Measurements from ENCODE around the gene CAV1.

The CAV1 gene

DNA sequence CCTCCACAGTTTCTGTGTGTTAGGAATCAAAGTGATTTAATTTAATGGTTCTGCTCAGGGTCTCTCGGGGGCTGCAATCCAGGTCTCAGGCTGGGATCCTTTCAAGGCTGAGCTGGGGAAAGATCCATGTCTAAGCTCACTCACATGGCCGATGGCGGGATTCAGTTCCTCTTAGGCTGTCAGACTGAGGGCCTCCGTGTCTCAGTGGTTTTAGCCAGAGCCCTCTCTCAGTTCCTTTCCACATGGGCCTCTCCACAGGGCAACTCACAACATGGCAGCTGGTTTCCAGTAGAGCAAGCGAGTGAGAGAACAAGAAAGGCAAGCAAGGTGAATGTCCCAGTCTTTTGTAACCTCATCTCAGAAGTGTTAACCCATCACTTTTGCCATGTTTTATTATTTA, 26.9 kb downstream of the CAV1 start:
- TF ChIP-seq CTCF (IDR thresholded peaks at IDR 0.05; ENCODE audit: extremely low read depth, insufficient read depth, missing control alignments): no peak
- in situ Hi-C loops (cut with MboI; ENCODE audit: low pct_unique_long_range_greater_than_20kb, low sequenced_read_pairs, unreplicated experiment): no loop called here
- no peak for DNase-seq (ENCODE audit: low spot score)

DNA sequence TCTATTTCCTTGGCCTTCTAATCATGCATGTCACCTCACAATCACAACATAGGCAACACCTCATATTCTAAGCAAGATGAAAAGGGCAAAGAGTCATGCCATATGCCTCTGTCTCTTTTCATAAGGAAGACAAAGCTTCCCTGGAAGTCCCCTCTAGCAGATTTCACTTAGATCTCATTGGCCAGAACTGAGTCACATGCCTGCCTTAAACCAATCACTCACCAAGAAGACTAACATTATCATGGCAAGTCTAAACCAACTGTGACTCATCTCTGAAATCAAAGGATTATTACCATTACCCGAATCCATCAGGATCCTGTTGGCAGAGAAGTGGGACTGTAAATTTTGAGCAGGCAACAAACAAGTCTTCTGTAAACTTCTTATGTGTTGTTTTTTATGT, 27.8 kb downstream of the CAV1 start:
- in situ Hi-C loops (cut with MboI; ENCODE audit: low pct_unique_long_range_greater_than_20kb, low sequenced_read_pairs, unreplicated experiment): no loop called here
- DNase-seq (ENCODE audit: low spot score): no peak
- TF ChIP-seq CTCF (IDR thresholded peaks at IDR 0.05; ENCODE audit: extremely low read depth, insufficient read depth, missing control alignments): no peak

DNA sequence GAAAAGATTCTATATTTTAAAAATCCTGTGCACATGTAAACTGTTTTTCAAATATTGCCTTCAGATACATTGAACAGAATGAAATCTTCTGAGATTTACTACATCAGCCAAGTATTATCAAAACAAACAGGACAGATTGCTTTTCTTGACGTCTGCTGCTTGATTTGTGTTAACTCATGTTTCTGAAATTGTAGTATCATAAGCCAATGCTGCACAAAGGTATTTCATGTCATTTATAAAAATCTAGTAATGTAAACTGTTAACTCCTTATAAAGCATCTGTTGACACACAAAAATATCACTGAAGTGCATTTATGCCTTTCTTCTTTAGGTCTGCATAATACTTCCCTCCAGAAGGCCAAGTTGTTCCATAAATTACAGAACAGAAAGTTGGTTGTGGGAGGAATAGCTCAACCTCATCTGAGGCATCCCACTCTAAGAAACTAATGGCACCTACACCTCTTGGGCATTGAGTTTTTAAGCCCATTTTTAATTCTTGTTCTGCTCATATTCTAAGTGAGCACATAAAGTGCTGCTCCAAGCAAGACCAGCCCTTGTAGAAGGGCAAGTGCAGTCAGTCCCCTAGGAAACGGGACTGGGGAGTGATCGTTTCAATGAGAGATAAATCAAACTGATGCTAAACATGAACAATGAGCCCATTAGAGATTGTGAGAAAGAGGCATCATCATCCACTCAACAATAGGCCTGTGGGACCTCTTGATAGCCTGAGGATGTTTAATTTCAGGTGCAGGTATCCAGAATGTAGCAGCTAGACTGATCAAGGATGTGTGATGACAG, 28.5 kb downstream of the CAV1 start:
- no peak for TF ChIP-seq CTCF (IDR thresholded peaks at IDR 0.05; ENCODE audit: extremely low read depth, insufficient read depth, missing control alignments)
- no peak for DNase-seq (ENCODE audit: low spot score)

GRCh38 chr7:116554436-116554835, 29.6 kb downstream of the CAV1 start:
- in situ Hi-C loops (cut with MboI; ENCODE audit: low pct_unique_long_range_greater_than_20kb, low sequenced_read_pairs, unreplicated experiment): no loop called here
- no peak for DNase-seq (ENCODE audit: low spot score)
- TF ChIP-seq CTCF (IDR thresholded peaks at IDR 0.05; ENCODE audit: extremely low read depth, insufficient read depth, missing control alignments): no peak

More for the DNA sequence above, 28.5 kb downstream of the CAV1 start:
- in situ Hi-C loops (cut with MboI; ENCODE audit: low pct_unique_long_range_greater_than_20kb, low sequenced_read_pairs, unreplicated experiment): no loop called here

DNA sequence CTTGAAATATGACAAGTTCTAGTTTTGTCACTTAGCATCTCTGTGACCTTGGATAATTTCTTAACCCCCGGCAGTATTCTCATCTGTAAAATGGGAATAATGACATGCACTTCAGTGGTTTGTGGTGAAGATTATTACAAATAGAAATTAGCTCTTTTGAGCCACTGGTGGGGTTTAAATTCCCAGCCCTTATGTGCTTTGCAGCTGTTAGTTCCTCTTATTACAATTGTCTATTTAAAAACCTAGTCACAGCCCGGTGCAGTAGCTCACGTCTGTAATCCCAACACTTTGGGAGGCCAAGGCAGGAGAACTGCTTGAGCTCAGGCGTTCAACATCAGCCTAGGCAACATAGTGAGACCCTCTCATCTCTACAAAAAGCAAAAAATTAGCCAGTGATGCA, 30.1 kb downstream of the CAV1 start:
- in situ Hi-C loops (cut with MboI; ENCODE audit: low pct_unique_long_range_greater_than_20kb, low sequenced_read_pairs, unreplicated experiment): no loop called here
- DNase-seq (ENCODE audit: low spot score): no peak
- no peak for TF ChIP-seq CTCF (IDR thresholded peaks at IDR 0.05; ENCODE audit: extremely low read depth, insufficient read depth, missing control alignments)

DNA sequence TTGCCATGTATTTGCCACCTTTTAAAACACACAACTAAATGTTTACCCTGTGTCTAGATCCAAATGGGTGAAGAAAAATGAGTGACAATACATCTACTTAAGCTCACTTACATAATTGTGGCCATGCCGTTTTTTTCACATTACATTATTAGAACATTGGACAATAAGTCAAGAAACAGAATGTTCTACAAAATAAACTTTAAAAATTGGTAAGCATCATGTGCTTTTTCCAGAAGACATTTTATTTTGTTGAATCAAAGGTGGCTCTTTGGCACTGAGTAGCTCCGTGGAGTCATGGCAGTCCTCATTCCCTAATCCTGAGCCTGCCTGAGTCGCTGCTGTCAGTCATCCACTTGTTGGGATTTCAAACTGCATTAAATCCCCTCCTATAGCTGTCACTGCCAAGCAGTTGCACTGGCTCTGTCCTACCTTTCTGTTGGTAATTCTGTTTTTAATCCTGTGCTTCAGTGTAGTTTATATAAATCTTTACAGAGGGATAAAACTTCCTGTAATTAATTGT, 32.3 kb downstream of the CAV1 start:
- no peak for TF ChIP-seq CTCF (IDR thresholded peaks at IDR 0.05; ENCODE audit: extremely low read depth, insufficient read depth, missing control alignments)
- no peak for DNase-seq (ENCODE audit: low spot score)
- in situ Hi-C loops (cut with MboI; ENCODE audit: low pct_unique_long_range_greater_than_20kb, low sequenced_read_pairs, unreplicated experiment): no loop called here
